SK-N-SH (cell line): Measurements from ENCODE around the gene PSMD1. TPM values are rescaled to one million over a fixed set of nuclear protein-coding genes. Genes with fewer than 3 reads are reported as not detected.

Experiments used
- CTCF ChIA-PET: fragments of 300-600, 350-600 bp; formaldehyde crosslinking; extraction: SDS; loops from one replicate; lab custom pipeline; 2021; lab: Yijun Ruan, JAX
- POLR2A ChIA-PET: fragments of 350-600 bp; sonication (Branson Sonifier 250); formaldehyde crosslinking; extraction: SDS; loops from one replicate; lab custom pipeline; 2020; ENCODE audit warnings: antibody characterized with exemption, inconsistent platforms; lab: Yijun Ruan, JAX
- DNase-seq: peaks from one replicate; pipeline ENCODE4 v3.0.0; 2012
- H2AFZ ChIP-seq: fragments of 200-600 bp; sonication (generic); 2 replicates; pipeline ENCODE4 v1.8.1; 2016; ENCODE audit warnings: antibody characterized with exemption, mild to moderate bottlenecking, low read depth
- H3F3A ChIP-seq: fragments of 200-600 bp; sonication (generic); replicated peaks from 2 replicates; pipeline ENCODE3; 2016; ENCODE audit warnings: antibody characterized with exemption, mild to moderate bottlenecking; ENCODE audit not compliant: insufficient read depth
- H3K27ac ChIP-seq, 2 experiments: fragments of 200-500 bp in 1 of 2; fragments of 200-600 bp in 1 of 2; sonication (Bioruptor generic) in 1 of 2; sonication (generic), shearing (Covaris generic) in 1 of 2; 2 replicates each; pipeline versions ENCODE4 v1.5.1 to v1.6.1; 2014 to 2016; ENCODE audit warnings: low read depth in 2 of 2, inconsistent platforms in 1 of 2, low read length in 1 of 2, mild to moderate bottlenecking in 1 of 2, mixed read lengths in 1 of 2
- H3K27me3 ChIP-seq: fragments of 200-600 bp; sonication (generic), shearing (Covaris generic); 2 replicates; pipeline ENCODE4 v1.6.1; 2016; ENCODE audit warnings: mixed run types; ENCODE audit not compliant: insufficient read depth
- H3K36me3 ChIP-seq, 2 experiments: fragments of 200-500 bp in 1 of 2; fragments of 200-600 bp in 1 of 2; sonication (Bioruptor generic) in 1 of 2; sonication (generic) in 1 of 2; replicated peaks in 1 of 2; 2 replicates each; pipeline versions ENCODE3 to v1.5.1; 2014 to 2016; ENCODE audit warnings: low read length in 1 of 2, mild to moderate bottlenecking in 1 of 2; ENCODE audit not compliant: insufficient read depth in 2 of 2, control insufficient read depth in 1 of 2
- H3K4me1 ChIP-seq, 2 experiments: fragments of 200-500 bp in 1 of 2; fragments of 200-600 bp in 1 of 2; sonication (Bioruptor generic) in 1 of 2; sonication (generic), shearing (Covaris generic) in 1 of 2; 2 replicates each; pipeline versions ENCODE4 v1.5.1 to v1.6.1; 2014 to 2016; ENCODE audit warnings: low read depth in 1 of 2, low read length in 1 of 2, mixed run types in 1 of 2; ENCODE audit not compliant: insufficient read depth in 2 of 2, control insufficient read depth in 1 of 2
- H3K4me2 ChIP-seq: fragments of 200-600 bp; sonication (generic), shearing (Covaris generic); 2 replicates; pipeline ENCODE4 v1.6.1; 2017; ENCODE audit warnings: mixed run types
- H3K4me3 ChIP-seq, 2 experiments: fragments of 200-500 bp in 1 of 2; fragments of 200-600 bp in 1 of 2; sonication (Bioruptor generic) in 1 of 2; sonication (generic), shearing (Covaris generic) in 1 of 2; 2 replicates each; pipeline versions ENCODE4 v1.5.1 to v1.8.1; 2014 to 2016; ENCODE audit warnings: low read depth in 2 of 2, inconsistent platforms in 1 of 2, low read length in 1 of 2, mild to moderate bottlenecking in 1 of 2, mixed read lengths in 1 of 2, moderate library complexity in 1 of 2
- H3K79me2 ChIP-seq: fragments of 200-600 bp; sonication (generic); 2 replicates; pipeline ENCODE4 v1.8.1; 2017; ENCODE audit warnings: mild to moderate bottlenecking; ENCODE audit not compliant: insufficient read depth
- H3K9ac ChIP-seq: fragments of 200-600 bp; sonication (generic); 2 replicates; pipeline ENCODE4 v1.6.1; 2017; ENCODE audit warnings: mixed run types
- H3K9me2 ChIP-seq: fragments of 200-600 bp; sonication (generic); 2 replicates; pipeline ENCODE4 v1.6.1; 2017; ENCODE audit warnings: mixed run types
- H3K9me3 ChIP-seq: fragments of 200-600 bp; sonication (generic); 2 replicates; pipeline ENCODE4 v1.6.1; 2017; ENCODE audit warnings: mixed run types, mild to moderate bottlenecking, moderate library complexity
- H4K20me1 ChIP-seq: fragments of 200-600 bp; sonication (generic); 2 replicates; pipeline ENCODE4 v1.6.1; 2017; ENCODE audit warnings: mild to moderate bottlenecking, mixed run types; ENCODE audit not compliant: insufficient read depth
- CHD2 ChIP-seq: fragments of 150-350 bp; IDR thresholded peaks from 2 replicates; pipeline ENCODE4 v1.6.1; 2018; ENCODE audit warnings: low read length; ENCODE audit not compliant: partially characterized antibody
- ELF1 ChIP-seq: IDR thresholded peaks from 2 replicates; pipeline ENCODE4 v1.4.0; 2012
- EZH2phosphoT487 ChIP-seq: fragments of 200-600 bp; sonication (generic); IDR thresholded peaks from 2 replicates; pipeline ENCODE4 v1.6.1; 2017; ENCODE audit warnings: low read depth, mixed run types, mild to moderate bottlenecking, antibody characterized with exemption, moderate library complexity, borderline replicate concordance
- FOSL2 ChIP-seq: IDR thresholded peaks from 2 replicates; pipeline ENCODE4 v1.4.0; 2012; ENCODE audit warnings: low read depth, mild to moderate bottlenecking, moderate library complexity, borderline replicate concordance
- MEF2A ChIP-seq: IDR thresholded peaks from 2 replicates; pipeline ENCODE4 v1.4.0; 2012; ENCODE audit warnings: low read depth, borderline replicate concordance
- PBX3 ChIP-seq: IDR thresholded peaks from 2 replicates; pipeline ENCODE4; 2012
- POLR2AphosphoS5 ChIP-seq: IDR thresholded peaks from 2 replicates; pipeline ENCODE4 v1.6.1; 2012; ENCODE audit warnings: low read depth, low read length
- RAD21 ChIP-seq: IDR thresholded peaks from 2 replicates; pipeline ENCODE4 v1.6.1; 2012; ENCODE audit warnings: mild to moderate bottlenecking, low read length
- RXRA ChIP-seq: IDR thresholded peaks from 2 replicates; pipeline ENCODE4 v1.4.0; 2012; ENCODE audit warnings: low read depth, mild to moderate bottlenecking, borderline replicate concordance
- TAF1 ChIP-seq: IDR thresholded peaks from 2 replicates; pipeline ENCODE4 v1.6.1; 2012; ENCODE audit warnings: low read depth, mild to moderate bottlenecking, low read length, moderate library complexity, borderline replicate concordance
- ZBTB33 ChIP-seq: IDR thresholded peaks from 2 replicates; pipeline ENCODE4 v1.4.0; 2012; ENCODE audit warnings: low read depth, borderline replicate concordance
- WGBS: methylation state at CpG from one replicate; pipeline ENCODE4 v1.1.6; 2017; ENCODE audit warnings: low lambda C conversion rate; 5-methylcytosine and 5-hydroxymethylcytosine counted together
- polyA plus RNA-seq, 3 experiments: library from polyadenylated mRNA; depleted of rRNA; stranded (reverse); fragments of >200 nt; gene quantifications; 2 replicates each; pipeline ENCODE4 v1.2.3, GENCODE V29; 2012
- TF ChIP-seq, protein P1 (sequence below): fragments of 150-350 bp; IDR thresholded peaks from 2 replicates; pipeline ENCODE4 v1.6.1; 2016; ENCODE audit warnings: mild to moderate bottlenecking, low read depth, low read length
- TF ChIP-seq, protein P2 (sequence below): fragments of 200-600 bp; sonication (generic); IDR thresholded peaks from 2 replicates; pipeline ENCODE4 v1.6.1; 2017; ENCODE audit warnings: antibody characterized with exemption, mild to moderate bottlenecking, moderate library complexity
- TF ChIP-seq, protein P3 (sequence below): IDR thresholded peaks from 2 replicates; pipeline ENCODE4 v1.6.1; 2012; ENCODE audit warnings: mild to moderate bottlenecking, low read depth, low read length, moderate library complexity

The PSMD1 gene
- polyA plus RNA-seq, 1 of the 3 experiments (the other 2 are of a cell fraction): 92.3 TPM

DNA sequence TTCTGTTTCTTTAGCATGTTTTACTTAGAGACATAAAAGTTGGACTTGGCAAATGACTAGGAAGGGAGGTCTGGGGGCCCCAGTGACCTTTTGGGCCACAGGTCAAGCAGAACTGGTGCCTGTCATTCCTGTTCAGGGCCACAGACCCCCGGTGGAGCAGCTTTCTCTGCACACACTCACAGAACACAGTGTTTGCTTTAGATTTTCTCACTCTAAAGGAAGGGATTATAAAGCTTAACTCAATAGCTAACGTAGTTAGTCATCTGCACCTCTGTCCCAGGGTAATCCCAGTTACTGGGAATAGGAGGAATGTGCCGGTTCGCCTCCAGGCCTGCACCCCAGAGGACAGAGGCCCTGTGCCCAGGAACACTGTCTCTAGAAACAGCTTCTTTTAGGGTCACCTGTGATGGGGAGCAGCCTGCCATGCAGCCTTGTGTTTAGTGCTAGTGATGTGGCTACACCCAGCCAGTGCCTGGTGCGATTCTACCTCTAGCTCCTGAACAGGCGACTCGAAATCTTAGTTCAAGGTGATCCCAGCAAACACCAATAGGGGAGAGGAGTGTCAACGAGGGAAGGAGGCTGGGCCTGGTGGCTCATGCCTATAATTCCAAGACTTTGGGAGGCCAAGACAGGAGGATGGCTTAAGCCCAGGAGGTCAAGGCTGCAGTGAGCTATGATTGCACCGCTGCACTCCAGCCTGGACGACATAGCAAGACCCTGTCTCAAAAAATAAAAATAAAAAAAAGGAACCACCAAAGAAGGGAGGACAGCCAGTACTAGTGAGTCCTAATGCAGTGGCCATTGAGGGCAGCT, 49.2 kb upstream of the PSMD1 start:
- POLR2A ChIA-PET: interaction anchor here (1.1 kb wide), 1 partner anchor 43 kb away, joined by 3 read pairs; no protein-coding TSS in a partner anchor
- no peaks in the 10 kb centered on the region for H3K36me3 ChIP-seq
- no peak overlapping the region for H3K9ac ChIP-seq
- no peak overlapping the region for H2AFZ ChIP-seq
- TF ChIP-seq POLR2AphosphoS5: no peak
- H3K79me2 ChIP-seq: no peaks in the 10 kb centered on the region
- H3K4me2 ChIP-seq: no peak overlapping the region
- H3K27ac ChIP-seq: no peak overlapping the region
- peaks cover 13% of the 10 kb centered on the region; the same call in 1 of the 2 replicates for H3K27me3 ChIP-seq
- no peaks in the 10 kb centered on the region for H4K20me1 ChIP-seq
- H3F3A ChIP-seq: no peaks in the 10 kb centered on the region
- WGBS: 36% methylated on average over 9 of the region's 10 CpGs
- DNase-seq: no peak
- no peak overlapping the region for H3K4me3 ChIP-seq
- no peaks in the 10 kb centered on the region for H3K9me3 ChIP-seq
- H3K4me1 ChIP-seq: no peaks in the 10 kb centered on the region
- no peaks in the 10 kb centered on the region for H3K9me2 ChIP-seq
- CTCF ChIA-PET: interaction anchor here (0.6 to 4.0 kb wide), 7 partner anchors 9 to 183 kb away, joined by 3 to 27 read pairs (median 5); no protein-coding TSS in a partner anchor

DNA sequence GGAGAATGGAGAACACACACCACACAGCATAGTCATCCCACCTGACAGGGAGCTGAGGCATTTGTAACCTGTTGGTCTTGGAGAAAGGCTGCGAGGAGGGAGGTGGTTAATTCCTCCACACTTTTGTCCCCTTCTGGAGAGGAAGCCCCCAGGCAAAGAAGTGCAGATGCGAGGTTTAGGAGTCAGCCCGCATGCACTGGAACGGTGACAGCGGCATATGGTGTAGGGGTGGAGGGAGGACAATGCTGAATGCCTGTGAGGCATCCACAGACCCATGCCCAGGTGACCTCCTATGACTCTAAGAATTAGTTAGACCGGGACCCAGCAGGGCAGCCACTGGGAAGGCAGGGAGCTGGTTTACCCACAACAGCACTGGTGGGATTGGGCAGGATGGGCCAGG, 48.5 kb upstream of the PSMD1 start:
- POLR2A ChIA-PET: no interaction called here
- H3K36me3 ChIP-seq: no peaks in the 10 kb centered on the region
- TF ChIP-seq, protein P1, sequence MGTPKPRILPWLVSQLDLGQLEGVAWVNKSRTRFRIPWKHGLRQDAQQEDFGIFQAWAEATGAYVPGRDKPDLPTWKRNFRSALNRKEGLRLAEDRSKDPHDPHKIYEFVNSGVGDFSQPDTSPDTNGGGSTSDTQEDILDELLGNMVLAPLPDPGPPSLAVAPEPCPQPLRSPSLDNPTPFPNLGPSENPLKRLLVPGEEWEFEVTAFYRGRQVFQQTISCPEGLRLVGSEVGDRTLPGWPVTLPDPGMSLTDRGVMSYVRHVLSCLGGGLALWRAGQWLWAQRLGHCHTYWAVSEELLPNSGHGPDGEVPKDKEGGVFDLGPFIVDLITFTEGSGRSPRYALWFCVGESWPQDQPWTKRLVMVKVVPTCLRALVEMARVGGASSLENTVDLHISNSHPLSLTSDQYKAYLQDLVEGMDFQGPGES: no peak
- TF ChIP-seq ZBTB33 (no peak), CHD2 (no peak), POLR2AphosphoS5 (no peak), PBX3 (no peak), FOSL2 (no peak), EZH2phosphoT487 (no peak), RXRA (no peak), MEF2A (no peak), TAF1 (no peak), ELF1 (no peak), RAD21 (no peak)
- TF ChIP-seq, protein P2, sequence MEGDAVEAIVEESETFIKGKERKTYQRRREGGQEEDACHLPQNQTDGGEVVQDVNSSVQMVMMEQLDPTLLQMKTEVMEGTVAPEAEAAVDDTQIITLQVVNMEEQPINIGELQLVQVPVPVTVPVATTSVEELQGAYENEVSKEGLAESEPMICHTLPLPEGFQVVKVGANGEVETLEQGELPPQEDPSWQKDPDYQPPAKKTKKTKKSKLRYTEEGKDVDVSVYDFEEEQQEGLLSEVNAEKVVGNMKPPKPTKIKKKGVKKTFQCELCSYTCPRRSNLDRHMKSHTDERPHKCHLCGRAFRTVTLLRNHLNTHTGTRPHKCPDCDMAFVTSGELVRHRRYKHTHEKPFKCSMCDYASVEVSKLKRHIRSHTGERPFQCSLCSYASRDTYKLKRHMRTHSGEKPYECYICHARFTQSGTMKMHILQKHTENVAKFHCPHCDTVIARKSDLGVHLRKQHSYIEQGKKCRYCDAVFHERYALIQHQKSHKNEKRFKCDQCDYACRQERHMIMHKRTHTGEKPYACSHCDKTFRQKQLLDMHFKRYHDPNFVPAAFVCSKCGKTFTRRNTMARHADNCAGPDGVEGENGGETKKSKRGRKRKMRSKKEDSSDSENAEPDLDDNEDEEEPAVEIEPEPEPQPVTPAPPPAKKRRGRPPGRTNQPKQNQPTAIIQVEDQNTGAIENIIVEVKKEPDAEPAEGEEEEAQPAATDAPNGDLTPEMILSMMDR: no peak
- TF ChIP-seq, protein P3, sequence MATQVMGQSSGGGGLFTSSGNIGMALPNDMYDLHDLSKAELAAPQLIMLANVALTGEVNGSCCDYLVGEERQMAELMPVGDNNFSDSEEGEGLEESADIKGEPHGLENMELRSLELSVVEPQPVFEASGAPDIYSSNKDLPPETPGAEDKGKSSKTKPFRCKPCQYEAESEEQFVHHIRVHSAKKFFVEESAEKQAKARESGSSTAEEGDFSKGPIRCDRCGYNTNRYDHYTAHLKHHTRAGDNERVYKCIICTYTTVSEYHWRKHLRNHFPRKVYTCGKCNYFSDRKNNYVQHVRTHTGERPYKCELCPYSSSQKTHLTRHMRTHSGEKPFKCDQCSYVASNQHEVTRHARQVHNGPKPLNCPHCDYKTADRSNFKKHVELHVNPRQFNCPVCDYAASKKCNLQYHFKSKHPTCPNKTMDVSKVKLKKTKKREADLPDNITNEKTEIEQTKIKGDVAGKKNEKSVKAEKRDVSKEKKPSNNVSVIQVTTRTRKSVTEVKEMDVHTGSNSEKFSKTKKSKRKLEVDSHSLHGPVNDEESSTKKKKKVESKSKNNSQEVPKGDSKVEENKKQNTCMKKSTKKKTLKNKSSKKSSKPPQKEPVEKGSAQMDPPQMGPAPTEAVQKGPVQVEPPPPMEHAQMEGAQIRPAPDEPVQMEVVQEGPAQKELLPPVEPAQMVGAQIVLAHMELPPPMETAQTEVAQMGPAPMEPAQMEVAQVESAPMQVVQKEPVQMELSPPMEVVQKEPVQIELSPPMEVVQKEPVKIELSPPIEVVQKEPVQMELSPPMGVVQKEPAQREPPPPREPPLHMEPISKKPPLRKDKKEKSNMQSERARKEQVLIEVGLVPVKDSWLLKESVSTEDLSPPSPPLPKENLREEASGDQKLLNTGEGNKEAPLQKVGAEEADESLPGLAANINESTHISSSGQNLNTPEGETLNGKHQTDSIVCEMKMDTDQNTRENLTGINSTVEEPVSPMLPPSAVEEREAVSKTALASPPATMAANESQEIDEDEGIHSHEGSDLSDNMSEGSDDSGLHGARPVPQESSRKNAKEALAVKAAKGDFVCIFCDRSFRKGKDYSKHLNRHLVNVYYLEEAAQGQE: no peak
- H3K9me2 ChIP-seq: no peaks in the 10 kb centered on the region
- H3K27ac ChIP-seq: no peak overlapping the region
- CTCF ChIA-PET: interaction anchor here (0.6 to 4.0 kb wide), 6 partner anchors 9 to 184 kb away, joined by 3 to 27 read pairs (median 6); no protein-coding TSS in a partner anchor
- no peak overlapping the region for H3K9ac ChIP-seq
- no peaks in the 10 kb centered on the region for H3K79me2 ChIP-seq
- H4K20me1 ChIP-seq: no peaks in the 10 kb centered on the region
- H3F3A ChIP-seq: no peaks in the 10 kb centered on the region
- no peak for DNase-seq
- H3K27me3 ChIP-seq: peaks cover 7% of the 10 kb centered on the region; the same call in 1 of the 2 replicates
- no peaks in the 10 kb centered on the region for H3K9me3 ChIP-seq
- H3K4me1 ChIP-seq: no peaks in the 10 kb centered on the region
- 54% methylated on average over 6 of the region's 6 CpGs for WGBS
- no peak overlapping the region for H3K4me2 ChIP-seq
- H3K4me3 ChIP-seq: no peak overlapping the region
- H2AFZ ChIP-seq: no peak overlapping the region
